Small intestine (tissue), 7 donors: Measurements from ENCODE around the gene KIAA1328. TPM values are rescaled to one million over a fixed set of nuclear protein-coding genes. Genes with fewer than 3 reads are reported as not detected.
A peak's percentile ranks its signal among the peaks of the same experiment; 100 is the strongest.

Experiments used
- DNase-seq, 2 donors: peaks; one replicate each; pipeline versions ENCODE4 v3.0.0 to v3.0.0-alpha.2; 2013
- FAIRE-seq: peaks from 2 replicates; lab custom pipeline; 2012; peaks lifted over from hg19 to GRCh38; lab: Jason Lieb, UNC
- H3K27ac ChIP-seq, 3 donors: one replicate each; pipeline ENCODE4 v1.5.1; 2013; ENCODE audit warnings: low read length in 2 of 3, mild to moderate bottlenecking in 2 of 3, control low read depth in 1 of 3, inconsistent platforms in 1 of 3, low read depth in 1 of 3, moderate library complexity in 1 of 3
- H3K27me3 ChIP-seq, 3 donors: one replicate each; pipeline ENCODE4 v1.6.1; 2013; ENCODE audit warnings: low read length in 3 of 3, inconsistent platforms in 1 of 3; ENCODE audit not compliant: control insufficient read depth in 3 of 3, insufficient read depth in 3 of 3
- H3K36me3 ChIP-seq, 3 donors: one replicate each; pipeline ENCODE4 v1.6.1; 2013; ENCODE audit warnings: low read length in 3 of 3, inconsistent platforms in 1 of 3, low read depth in 1 of 3, mild to moderate bottlenecking in 1 of 3, moderate library complexity in 1 of 3; ENCODE audit not compliant: control insufficient read depth in 3 of 3, insufficient read depth in 2 of 3
- H3K4me1 ChIP-seq, 3 donors: one replicate each; pipeline ENCODE4 v1.6.1; 2013; ENCODE audit warnings: low read length in 2 of 3, inconsistent platforms in 1 of 3, low read depth in 1 of 3, mild to moderate bottlenecking in 1 of 3, moderate library complexity in 1 of 3; ENCODE audit not compliant: control insufficient read depth in 3 of 3, insufficient read depth in 2 of 3
- H3K4me3 ChIP-seq, 3 donors: one replicate each; pipeline ENCODE4 v1.5.1; 2013; ENCODE audit warnings: low read length in 3 of 3, control low read depth in 1 of 3, inconsistent platforms in 1 of 3, low read depth in 1 of 3, mild to moderate bottlenecking in 1 of 3, moderate library complexity in 1 of 3
- H3K9me3 ChIP-seq, 2 donors: one replicate each; pipeline ENCODE4 v1.6.1; 2013; ENCODE audit warnings: low read depth in 1 of 2, low read length in 1 of 2; ENCODE audit not compliant: control insufficient read depth in 2 of 2, insufficient read depth in 1 of 2
- WGBS, 3 donors: extraction: QIAGEN DNeasy Blood & Tissue Kit; methylation state at CpG; one replicate each; pipeline ENCODE4 v1.1.7; 2013; 5-methylcytosine and 5-hydroxymethylcytosine counted together
- polyA plus RNA-seq, 4 donors: library from polyadenylated mRNA; stranded (reverse) in 3 of 4; unstranded in 1 of 4; fragments of 200-250 nt in 3 of 4; fragments of 120-200 nt in 1 of 4; gene quantifications; one replicate each; pipeline versions ENCODE4 v1.2.1 to v1.2.3, GENCODE V29; 2013
- donor health status: healthy with polysubstance abuse.
- donor health status: control.
- donor health status: control.
- donor health status: Bipolar disorder and iron deficiency.
- donor health status: healthy.

Gene KIAA1328
- polyA plus RNA-seq, 4 donors = 1.8 to 6.8 (median 2.6) TPM

DNA sequence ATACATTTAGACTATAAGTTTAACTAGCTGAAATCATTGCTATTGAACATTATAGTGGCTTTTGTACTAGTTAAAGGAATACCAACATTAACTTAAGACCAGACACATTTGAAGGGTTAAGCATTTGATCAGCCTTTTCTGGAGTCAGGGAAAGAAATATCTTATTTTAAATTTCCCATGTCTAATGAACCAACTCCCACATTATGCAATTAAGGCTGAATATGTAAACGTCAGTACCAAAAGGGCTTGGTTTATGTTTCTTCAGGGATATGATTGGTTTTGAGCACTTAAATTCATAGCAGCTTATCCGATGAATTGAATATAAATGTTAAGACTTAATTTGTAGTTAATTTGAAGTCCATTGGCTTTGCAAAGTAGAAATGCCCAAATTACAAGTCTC lies 344.5 kb downstream of the KIAA1328 start:
- no peak overlapping the region for H3K27ac ChIP-seq
- H3K9me3 ChIP-seq = no peaks in the 10 kb centered on the region
- DNase-seq (no peak), FAIRE-seq (no peak)
- 88 to 91% (median 90%) methylated on average over 2 of the region's 2 CpGs for WGBS, 3 donors
- no peaks in the 10 kb centered on the region for H3K36me3 ChIP-seq
- H3K4me1 ChIP-seq = no peaks in the 10 kb centered on the region
- no peaks in the 10 kb centered on the region for H3K27me3 ChIP-seq
- no peak overlapping the region for H3K4me3 ChIP-seq

DNA sequence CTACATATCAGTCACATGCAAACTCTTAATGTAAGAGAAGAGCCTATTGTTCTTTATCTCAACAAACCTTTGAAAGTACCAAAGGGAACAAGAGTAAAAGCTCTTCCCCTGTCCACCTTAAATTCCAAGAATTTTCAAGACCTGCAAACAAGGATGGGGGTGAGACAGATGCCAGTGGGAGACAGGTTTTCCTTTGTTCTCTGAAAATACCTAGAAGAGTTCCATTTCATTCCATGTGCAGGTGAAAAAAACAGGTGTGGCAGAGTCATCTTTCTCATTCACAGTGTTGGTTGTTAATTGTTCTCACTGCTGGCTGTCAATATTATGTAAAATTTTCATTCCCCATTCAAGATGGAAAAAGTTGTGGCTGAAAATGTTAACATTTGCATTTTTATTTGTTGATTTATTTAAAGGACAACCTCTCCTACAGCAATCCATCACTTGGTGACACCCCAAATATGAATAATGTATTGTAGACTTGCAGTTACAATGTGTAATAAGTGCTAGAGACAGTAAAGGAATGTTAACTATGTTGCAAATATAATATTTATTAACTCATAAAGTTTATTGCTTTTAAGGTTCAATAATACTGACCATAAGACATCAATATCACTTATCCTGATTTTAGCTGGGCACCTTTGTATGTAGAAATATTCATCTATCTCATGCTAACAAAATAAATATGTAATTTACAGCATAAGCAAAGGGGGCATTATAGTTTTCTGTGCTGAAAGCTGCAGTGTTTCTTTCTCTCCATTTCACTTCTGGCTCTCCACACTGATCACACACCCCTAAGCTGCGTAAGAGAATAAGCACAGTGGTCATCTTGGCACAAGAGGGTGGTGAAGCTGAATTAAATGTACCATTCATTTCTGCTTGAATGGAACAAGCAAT lies 347.0 kb downstream of the KIAA1328 start:
- no peak for FAIRE-seq
- WGBS, 3 donors = 90 to 95% (median 93%) methylated on average over 1 of the region's 1 CpG

DNA sequence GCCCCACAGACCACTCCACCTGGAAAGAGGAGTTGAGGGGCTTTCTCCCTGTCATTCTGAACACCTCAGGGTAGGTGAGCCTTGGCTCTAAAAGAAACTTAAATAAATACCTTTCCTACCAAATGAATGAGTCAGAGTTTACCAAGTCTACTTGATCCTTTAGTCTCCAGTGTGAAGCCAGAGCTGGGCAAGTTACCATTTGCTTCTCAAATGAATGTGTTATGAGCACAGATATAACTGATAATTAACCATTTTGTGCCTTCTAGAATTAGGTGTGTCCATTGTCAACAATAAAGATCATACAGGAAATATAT lies 347.7 kb downstream of the KIAA1328 start:
- no peak overlapping the region for H3K27ac ChIP-seq
- DNase-seq = no peak
- no peak for FAIRE-seq
- no peaks in the 10 kb centered on the region for H3K4me1 ChIP-seq
- H3K4me3 ChIP-seq = no peak overlapping the region
- no peaks in the 10 kb centered on the region for H3K9me3 ChIP-seq
- H3K36me3 ChIP-seq = no peaks in the 10 kb centered on the region
- H3K27me3 ChIP-seq = no peaks in the 10 kb centered on the region

More for the DNA sequence above, 347.0 kb downstream of the KIAA1328 start:
- H3K4me1 ChIP-seq = no peaks in the 10 kb centered on the region
- H3K27ac ChIP-seq = no peak overlapping the region
- no peaks in the 10 kb centered on the region for H3K27me3 ChIP-seq
- no peaks in the 10 kb centered on the region for H3K9me3 ChIP-seq
- no peaks in the 10 kb centered on the region for H3K36me3 ChIP-seq
- no peak for DNase-seq
- no peak overlapping the region for H3K4me3 ChIP-seq

DNA sequence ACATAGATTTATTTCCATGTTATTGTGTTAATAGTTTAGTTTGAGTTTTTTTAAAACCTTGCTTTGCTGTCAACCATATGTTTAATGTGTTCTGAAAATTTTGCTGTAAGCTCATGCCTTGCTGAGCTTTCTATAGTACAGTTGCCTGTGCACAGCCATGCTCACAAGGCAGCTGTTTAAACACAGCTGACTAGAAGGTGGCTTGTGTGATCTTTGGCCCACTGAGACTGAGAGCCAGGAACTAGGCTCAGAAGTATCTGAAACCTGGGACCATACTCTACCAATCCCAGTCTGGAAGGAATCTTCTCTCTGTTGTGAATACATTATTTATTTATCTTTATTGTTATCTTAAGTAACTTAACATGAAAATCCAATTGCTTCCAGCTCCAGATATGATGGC lies 350.5 kb downstream of the KIAA1328 start:
- Histone ChIP-seq H3K4me1 (no peaks in the 10 kb centered on the region), H3K27ac (no peak overlapping the region), H3K4me3 (no peak overlapping the region), H3K36me3 (no peaks in the 10 kb centered on the region), H3K9me3 (no peaks in the 10 kb centered on the region), H3K27me3 (no peaks in the 10 kb centered on the region)
- DNase-seq = peak; percentile 39 to 46
- no peak for FAIRE-seq

DNA sequence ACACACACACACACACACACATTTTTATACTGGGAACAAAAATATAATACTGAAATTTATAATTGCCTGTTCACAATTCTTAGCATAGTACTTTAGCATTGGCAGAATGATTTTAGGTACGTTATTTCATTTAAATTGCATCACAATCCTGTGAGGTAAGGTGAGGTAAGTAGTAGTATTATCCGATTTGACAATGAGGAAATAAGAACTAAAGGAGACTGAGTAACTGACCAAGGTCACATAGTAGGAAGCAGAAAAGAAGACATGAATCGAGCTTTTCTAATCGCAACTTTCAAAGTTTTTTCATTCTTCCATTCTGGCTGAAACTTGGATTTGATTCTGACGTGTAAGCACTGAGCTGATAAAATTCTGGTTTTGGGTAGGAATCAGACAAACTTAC lies 351.2 kb downstream of the KIAA1328 start:
- FAIRE-seq (no peak), DNase-seq (no peak)
- no peaks in the 10 kb centered on the region for H3K4me1 ChIP-seq
- no peaks in the 10 kb centered on the region for H3K27me3 ChIP-seq
- H3K27ac ChIP-seq = no peak overlapping the region
- H3K36me3 ChIP-seq = no peaks in the 10 kb centered on the region
- H3K9me3 ChIP-seq = no peaks in the 10 kb centered on the region
- 87 to 93% (median 90%) methylated on average over 5 of the region's 5 CpGs for WGBS, 3 donors
- H3K4me3 ChIP-seq = no peak overlapping the region

DNA sequence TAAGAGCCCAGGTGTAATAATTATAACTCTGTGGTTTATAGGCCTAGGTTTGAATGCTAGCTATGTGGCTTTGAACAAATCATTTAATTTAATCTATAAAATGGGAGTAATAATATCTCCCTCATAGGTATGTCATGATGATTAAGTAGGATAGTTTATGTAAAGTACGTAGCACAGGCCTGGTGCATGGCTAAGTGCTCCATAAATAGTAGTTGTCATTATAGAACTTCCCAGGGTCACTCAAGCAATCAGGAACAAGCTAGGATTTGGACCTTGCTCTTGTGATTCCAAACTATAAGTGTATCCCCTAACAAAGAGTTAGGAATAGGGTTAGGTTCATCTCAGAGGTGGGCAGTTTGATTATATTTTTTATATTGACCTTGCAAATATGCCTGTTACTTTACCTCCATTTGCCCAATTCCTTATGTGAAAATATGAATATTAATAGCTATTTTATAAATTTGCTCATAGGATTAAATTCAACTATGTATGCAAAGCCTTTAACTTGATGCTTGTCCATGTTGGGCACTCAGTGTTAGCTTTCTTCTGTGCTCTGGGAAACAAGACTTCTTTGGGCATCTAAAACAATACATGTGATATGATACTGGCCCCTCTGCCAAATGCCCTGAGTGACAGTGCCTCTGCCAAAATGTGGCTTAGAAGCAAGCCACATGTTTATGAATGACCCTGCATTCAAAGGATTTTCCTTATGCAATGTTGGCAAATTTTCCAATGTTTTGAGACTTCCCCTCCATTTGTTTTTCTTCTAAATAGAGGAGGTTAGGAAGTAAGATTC lies 353.6 kb downstream of the KIAA1328 start:
- H3K27ac ChIP-seq = no peak overlapping the region
- H3K36me3 ChIP-seq = no peaks in the 10 kb centered on the region
- H3K9me3 ChIP-seq = no peaks in the 10 kb centered on the region
- H3K4me1 ChIP-seq = no peaks in the 10 kb centered on the region
- 86 to 93% (median 89%) methylated on average over 1 of the region's 1 CpG for WGBS, 3 donors
- FAIRE-seq = no peak
- DNase-seq = no peak
- no peak overlapping the region for H3K4me3 ChIP-seq
- H3K27me3 ChIP-seq = no peaks in the 10 kb centered on the region

DNA sequence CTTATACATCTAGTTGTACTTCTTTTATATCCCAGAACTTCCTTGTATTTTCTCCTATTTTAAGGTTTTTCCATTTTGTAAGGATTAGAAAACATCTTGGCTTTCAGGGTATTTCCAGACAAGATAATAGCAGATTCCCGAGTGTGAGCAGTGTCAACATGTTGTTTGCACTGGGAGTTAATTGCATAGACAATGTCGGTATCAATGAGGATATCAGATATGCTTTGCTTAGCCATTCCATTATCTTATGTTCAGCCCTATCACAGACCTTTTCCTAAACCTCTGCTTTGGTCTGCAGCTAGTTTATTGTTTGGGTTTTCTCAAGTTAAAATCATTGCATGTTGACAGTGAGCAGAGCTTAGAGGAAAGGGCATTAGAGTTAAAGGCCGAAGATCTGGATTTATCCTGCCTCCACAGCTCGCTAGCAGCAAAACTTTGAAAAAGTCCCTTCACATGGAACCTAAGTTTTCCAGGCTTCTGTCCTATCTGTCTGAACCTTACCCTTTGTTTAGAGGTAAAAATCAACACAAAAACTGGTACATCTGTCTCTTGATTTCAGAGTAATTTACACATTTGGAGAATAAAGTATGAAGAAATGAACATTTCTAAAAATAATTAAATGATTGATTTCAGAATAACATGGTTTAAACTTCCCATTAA lies 355.4 kb downstream of the KIAA1328 start:
- Histone ChIP-seq H3K4me1 (no peaks in the 10 kb centered on the region), H3K36me3 (no peaks in the 10 kb centered on the region), H3K27ac (no peak overlapping the region), H3K27me3 (no peaks in the 10 kb centered on the region), H3K4me3 (no peak overlapping the region), H3K9me3 (no peaks in the 10 kb centered on the region)
- 80 to 81% (median 81%) methylated on average over 4 of the region's 4 CpGs for WGBS, 3 donors
- DNase-seq (no peak), FAIRE-seq (no peak)

DNA sequence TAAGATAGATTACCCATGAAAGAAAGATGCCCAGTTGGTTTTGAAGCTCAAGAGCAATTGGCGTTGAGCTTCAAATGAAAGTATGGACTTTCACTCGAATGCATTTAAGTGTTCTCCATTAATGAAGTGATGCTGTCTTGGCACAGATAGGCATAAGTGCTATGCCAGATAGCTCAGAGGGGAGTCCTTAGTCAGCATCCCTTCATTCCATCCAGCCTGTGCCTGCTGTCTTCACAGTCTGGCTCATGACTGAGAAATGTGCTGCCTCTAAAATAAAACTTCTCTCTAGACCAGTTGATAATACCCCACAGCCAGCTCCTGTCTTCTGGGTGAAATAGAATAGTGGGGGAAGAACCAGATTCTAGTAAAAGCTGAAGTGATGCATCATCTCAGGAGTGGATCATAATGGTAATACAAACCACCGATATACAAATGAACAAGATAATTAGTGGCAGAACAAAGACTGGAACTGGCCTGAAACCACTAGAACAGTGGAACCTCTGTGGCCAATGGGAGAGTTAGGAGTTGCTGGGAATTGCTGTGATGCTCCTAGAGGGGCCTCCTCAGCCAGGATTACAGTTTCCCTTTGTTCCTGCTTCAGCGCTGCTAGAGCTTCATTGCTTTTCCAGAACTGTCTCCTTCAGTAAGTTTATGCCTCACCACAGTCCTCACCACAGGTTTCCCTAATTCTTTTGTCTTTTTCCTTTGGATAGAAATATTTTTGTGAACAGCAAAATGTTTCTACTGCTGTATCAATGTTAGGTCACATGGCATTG lies 359.3 kb downstream of the KIAA1328 start:
- no peak for FAIRE-seq
- no peak overlapping the region for H3K4me3 ChIP-seq
- no peak overlapping the region for H3K27ac ChIP-seq
- WGBS, 3 donors = 92 to 95% (median 93%) methylated on average over 4 of the region's 4 CpGs
- no peaks in the 10 kb centered on the region for H3K9me3 ChIP-seq
- H3K36me3 ChIP-seq = no peaks in the 10 kb centered on the region
- no peaks in the 10 kb centered on the region for H3K4me1 ChIP-seq
- H3K27me3 ChIP-seq = no peaks in the 10 kb centered on the region
- DNase-seq = no peak
